GM19468 (cell line): ENCODE data around the gene OR1F1.
"Not testable (repeated sequence)": the region's sequence is repeated elsewhere in the genome, so short reads cannot be mapped to it uniquely, and the experiment has no call there.

ENCODE experiments used
- ATAC-seq: cut with Tn5 transposase; IDR thresholded peaks from one replicate; pipeline ENCODE4 v1.9.1; 2021; ENCODE audit warnings: mild to moderate bottlenecking, moderate library complexity, moderate number of reproducible peaks; ENCODE audit not compliant: unreplicated experiment; ENCODE audit errors: extremely low read depth

The OR1F1 gene

GRCh38 chr16:3171855-3172593, 16.0 kb upstream of the OR1F1 start:
- ATAC-seq = no peak

GRCh38 chr16:3173892-3174617, 13.9 kb upstream of the OR1F1 start:
- ATAC-seq = no peak

- no peak for ATAC-seq
Observed at GRCh38 chr16:3174618-3175148, 13.3 kb upstream of the OR1F1 start.

- ATAC-seq = no peak
Observed at GRCh38 chr16:3175157-3176093, 12.6 kb upstream of the OR1F1 start.

- no peak for ATAC-seq
Observed at GRCh38 chr16:3179651-3180050, 8.4 kb upstream of the OR1F1 start.

GRCh38 chr16:3180445-3180878, 7.5 kb upstream of the OR1F1 start:
- no peak for ATAC-seq

GRCh38 chr16:3182293-3182607, 5.8 kb upstream of the OR1F1 start:
- ATAC-seq = not testable (repeated sequence)

- ATAC-seq = no peak
Observed at GRCh38 chr16:3182608-3183444, 5.2 kb upstream of the OR1F1 start.

GRCh38 chr16:3183445-3184139, 4.4 kb upstream of the OR1F1 start:
- no peak for ATAC-seq

GRCh38 chr16:3186946-3187690, 886 bp upstream of the OR1F1 start:
- ATAC-seq = no peak

GRCh38 chr16:3188675-3188924, 596 bp downstream of the OR1F1 start:
- ATAC-seq = no peak

- ATAC-seq = no peak
Observed at GRCh38 chr16:3188925-3189825, 1.2 kb downstream of the OR1F1 start.

GRCh38 chr16:3189869-3190268, 1.9 kb downstream of the OR1F1 start:
- ATAC-seq = no peak

- ATAC-seq = no peak
Observed at GRCh38 chr16:3190949-3191353, 2.9 kb downstream of the OR1F1 start.

GRCh38 chr16:3192476-3193019, 4.5 kb downstream of the OR1F1 start:
- no peak for ATAC-seq

GRCh38 chr16:3193221-3194212, 5.5 kb downstream of the OR1F1 start:
- no peak for ATAC-seq
